HepG2 (cell line): Measurements from ENCODE around the gene RDH8. TPM values are rescaled to one million over a fixed set of nuclear protein-coding genes. Genes with fewer than 3 reads are reported as not detected.

Experiments used
- CBX1 ChIP-seq: IDR thresholded peaks from one replicate; pipeline ENCODE4 v1.6.1; 2016; ENCODE audit warnings: antibody characterized with exemption, low read depth
- DPF2 ChIP-seq: sonication (generic); formaldehyde crosslinking; IDR thresholded peaks from 2 replicates; pipeline ENCODE4 v1.4.0; 2020; ENCODE audit warnings: mild to moderate bottlenecking, low read depth, missing genetic modification reagents, borderline replicate concordance
- GATA4 ChIP-seq: sonication (generic); IDR thresholded peaks from 2 replicates; pipeline ENCODE4 v1.6.1; 2016; ENCODE audit warnings: antibody characterized with exemption, low read depth, borderline replicate concordance
- JDP2 ChIP-seq: sonication (generic); formaldehyde crosslinking; IDR thresholded peaks from 2 replicates; pipeline ENCODE4 v1.8.1; 2022; ENCODE audit warnings: missing genetic modification reagents, borderline replicate concordance
- KDM1A ChIP-seq: IDR thresholded peaks from 2 replicates; pipeline ENCODE4 v1.6.1; 2016; ENCODE audit warnings: missing compliant biosample characterization
- KDM5B ChIP-seq: sonication (generic); formaldehyde crosslinking; IDR thresholded peaks from 2 replicates; pipeline ENCODE4 v1.4.0; 2020; ENCODE audit warnings: missing genetic modification reagents, mild to moderate bottlenecking, borderline replicate concordance
- NFAT5 ChIP-seq: sonication (generic); formaldehyde crosslinking; IDR thresholded peaks from 2 replicates; pipeline ENCODE4 v1.4.0; 2020; ENCODE audit warnings: missing genetic modification reagents
- RARA ChIP-seq: IDR thresholded peaks from 2 replicates; pipeline ENCODE4 v1.6.1; 2016; ENCODE audit warnings: missing genetic modification reagents, missing compliant biosample characterization
- RNF2 ChIP-seq: fragments of 450-650 bp; conservative IDR thresholded peaks from 2 replicates; pipeline ENCODE4 v1.6.1; 2016; ENCODE audit warnings: low read depth
- SP1 ChIP-seq, 2 experiments: fragments of 450-650 bp in 1 of 2; sonication (generic) in 1 of 2; formaldehyde crosslinking in 1 of 2; IDR thresholded peaks; 2 replicates each; pipeline versions ENCODE4 v1.4.0 to v1.6.1; 2016 to 2020; ENCODE audit warnings: missing genetic modification reagents in 1 of 2
- STAT6 ChIP-seq: sonication (generic); formaldehyde crosslinking; IDR thresholded peaks from 2 replicates; pipeline ENCODE4 v1.4.0; 2020; ENCODE audit warnings: missing genetic modification reagents, mild to moderate bottlenecking, borderline replicate concordance
- TGIF2 ChIP-seq: IDR thresholded peaks from 2 replicates; pipeline ENCODE4 v1.6.1; 2016; ENCODE audit warnings: control low read depth, missing compliant biosample characterization
- XRCC5 ChIP-seq: fragments of 200-400 bp; formaldehyde crosslinking; optimal IDR thresholded peaks from 2 replicates; pipeline ENCODE3; 2017; ENCODE audit warnings: mild to moderate bottlenecking, low read length
- ZNF138 ChIP-seq: sonication (generic); formaldehyde crosslinking; IDR thresholded peaks from 2 replicates; pipeline ENCODE4 v1.5.0; 2020; ENCODE audit warnings: mild to moderate bottlenecking, low read depth, missing genetic modification reagents
- ZNF501 ChIP-seq: sonication (generic); formaldehyde crosslinking; IDR thresholded peaks from 2 replicates; pipeline ENCODE4 v1.5.1; 2020; ENCODE audit warnings: mild to moderate bottlenecking, moderate library complexity, missing genetic modification reagents
- ZNF510 ChIP-seq: sonication (generic); formaldehyde crosslinking; IDR thresholded peaks from 2 replicates; pipeline ENCODE4 v1.4.0; 2020; ENCODE audit warnings: low read depth, mild to moderate bottlenecking, missing genetic modification reagents
- polyA plus RNA-seq, 8 experiments: library from polyadenylated mRNA; depleted of rRNA in 3 of 8; stranded (reverse) in 7 of 8; unstranded in 1 of 8; fragments of >200 nt; fragmentation: Illumina TruSeq in 4 of 8; extraction: Trizol in 4 of 8; gene quantifications; 2 replicates each; pipeline versions ENCODE4 v1.2.1 to v1.2.3, GENCODE V29; 2011 to 2016; ENCODE audit warnings: low read depth in 4 of 8, missing spikeins in 1 of 8, mixed read lengths in 1 of 8; ENCODE audit not compliant: insufficient read depth in 1 of 8
- total RNA-seq, 5 experiments: library from RNA; depleted of rRNA; stranded (reverse); fragments of >200 nt; fragmentation: Illumina TruSeq; extraction: Trizol; gene quantifications; 2 replicates each; pipeline ENCODE4 v1.2.3, GENCODE V29; 2016; ENCODE audit warnings: low read depth in 1 of 5
- TF ChIP-seq, protein P1 (sequence below): sonication (generic); formaldehyde crosslinking; IDR thresholded peaks from 2 replicates; pipeline ENCODE4 v1.5.1; 2020; ENCODE audit warnings: missing genetic modification reagents, mild to moderate bottlenecking, borderline replicate concordance
- TF ChIP-seq, protein P2 (sequence below): sonication (generic); formaldehyde crosslinking; IDR thresholded peaks from 2 replicates; pipeline ENCODE4 v1.4.0; 2020; ENCODE audit warnings: missing genetic modification reagents, borderline replicate concordance

Gene RDH8
- total and polyA plus RNA-seq, 2 of the 13 experiments (the other 11 are each of a cell fraction or from before 2014, with no cell fraction given): not detected

GRCh38 chr19:10027158-10027997 is 14.1 kb downstream of the RDH8 start (continued):
- no peak for TF ChIP-seq DPF2 (CRISPR knock-in tag)
- no peak; the same call in 1 of the 2 replicates for TF ChIP-seq STAT6 (CRISPR knock-in tag)
- TF ChIP-seq, protein P1, sequence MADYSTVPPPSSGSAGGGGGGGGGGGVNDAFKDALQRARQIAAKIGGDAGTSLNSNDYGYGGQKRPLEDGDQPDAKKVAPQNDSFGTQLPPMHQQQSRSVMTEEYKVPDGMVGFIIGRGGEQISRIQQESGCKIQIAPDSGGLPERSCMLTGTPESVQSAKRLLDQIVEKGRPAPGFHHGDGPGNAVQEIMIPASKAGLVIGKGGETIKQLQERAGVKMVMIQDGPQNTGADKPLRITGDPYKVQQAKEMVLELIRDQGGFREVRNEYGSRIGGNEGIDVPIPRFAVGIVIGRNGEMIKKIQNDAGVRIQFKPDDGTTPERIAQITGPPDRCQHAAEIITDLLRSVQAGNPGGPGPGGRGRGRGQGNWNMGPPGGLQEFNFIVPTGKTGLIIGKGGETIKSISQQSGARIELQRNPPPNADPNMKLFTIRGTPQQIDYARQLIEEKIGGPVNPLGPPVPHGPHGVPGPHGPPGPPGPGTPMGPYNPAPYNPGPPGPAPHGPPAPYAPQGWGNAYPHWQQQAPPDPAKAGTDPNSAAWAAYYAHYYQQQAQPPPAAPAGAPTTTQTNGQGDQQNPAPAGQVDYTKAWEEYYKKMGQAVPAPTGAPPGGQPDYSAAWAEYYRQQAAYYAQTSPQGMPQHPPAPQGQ (CRISPR knock-in tag): no peak
- no peak for TF ChIP-seq GATA4
- TF ChIP-seq ZNF501 (CRISPR knock-in tag): peak; percentile 70
- peak; percentile 95 for TF ChIP-seq XRCC5
- no peak for TF ChIP-seq SP1 (IDR thresholded peaks at IDR 0.05)
- TF ChIP-seq SP1 (CRISPR knock-in tag; IDR thresholded peaks at IDR 0.05): peak; percentile 72
- 0 out of 2 replicates have a peak, but pooled peaks have one; percentile 47 for TF ChIP-seq RNF2
- TF ChIP-seq RARA (CRISPR knock-in tag): peak; percentile 85
- TF ChIP-seq, protein P2, sequence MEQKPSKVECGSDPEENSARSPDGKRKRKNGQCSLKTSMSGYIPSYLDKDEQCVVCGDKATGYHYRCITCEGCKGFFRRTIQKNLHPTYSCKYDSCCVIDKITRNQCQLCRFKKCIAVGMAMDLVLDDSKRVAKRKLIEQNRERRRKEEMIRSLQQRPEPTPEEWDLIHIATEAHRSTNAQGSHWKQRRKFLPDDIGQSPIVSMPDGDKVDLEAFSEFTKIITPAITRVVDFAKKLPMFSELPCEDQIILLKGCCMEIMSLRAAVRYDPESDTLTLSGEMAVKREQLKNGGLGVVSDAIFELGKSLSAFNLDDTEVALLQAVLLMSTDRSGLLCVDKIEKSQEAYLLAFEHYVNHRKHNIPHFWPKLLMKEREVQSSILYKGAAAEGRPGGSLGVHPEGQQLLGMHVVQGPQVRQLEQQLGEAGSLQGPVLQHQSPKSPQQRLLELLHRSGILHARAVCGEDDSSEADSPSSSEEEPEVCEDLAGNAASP (CRISPR knock-in tag): peak; percentile 83
- no peak for TF ChIP-seq JDP2 (CRISPR knock-in tag)
- no peak for TF ChIP-seq NFAT5
- TF ChIP-seq ZNF510 (CRISPR knock-in tag): no peak
- TF ChIP-seq KDM5B (CRISPR knock-in tag): peak; percentile 90
- TF ChIP-seq TGIF2 (CRISPR knock-in tag): 0 out of 2 replicates have a peak, but pooled peaks have one; percentile 62
- no peak for TF ChIP-seq KDM1A
- peak; percentile 61 for TF ChIP-seq CBX1
- no peak for TF ChIP-seq ZNF138
